OCI-LY1 (cell line): ENCODE measurements around the gene HACE1.

ENCODE experiments used
- H2AFZ ChIP-seq: fragments of 200-600 bp; sonication (generic), shearing (Covaris generic); 2 replicates; pipeline ENCODE4 v1.6.0; 2014; ENCODE audit warnings: antibody characterized with exemption, mild to moderate bottlenecking, low read length
- H3F3A ChIP-seq: fragments of 200-600 bp; sonication (generic), shearing (Covaris generic); 2 replicates; pipeline ENCODE4 v1.6.0; 2014; ENCODE audit warnings: mild to moderate bottlenecking, antibody characterized with exemption, low read length, moderate library complexity; ENCODE audit not compliant: insufficient read depth
- H3K27ac ChIP-seq: fragments of 200-600 bp; sonication (generic); 2 replicates; pipeline ENCODE4 v1.5.1; 2014; ENCODE audit warnings: low read length, mixed run types, mild to moderate bottlenecking, low read depth; ENCODE audit not compliant: poor library complexity, severe bottlenecking
- H3K27me3 ChIP-seq: fragments of 200-600 bp; sonication (generic); 2 replicates; pipeline ENCODE4 v1.6.0; 2014; ENCODE audit warnings: antibody characterized with exemption, mild to moderate bottlenecking, low read length, moderate library complexity; ENCODE audit not compliant: insufficient read depth
- H3K36me3 ChIP-seq: fragments of 200-600 bp; sonication (generic); 2 replicates; pipeline ENCODE4 v1.6.1; 2014; ENCODE audit warnings: mild to moderate bottlenecking, antibody characterized with exemption, low read length, moderate library complexity, mixed read lengths; ENCODE audit not compliant: insufficient read depth
- H3K4me1 ChIP-seq: fragments of 200-600 bp; sonication (generic); 2 replicates; pipeline ENCODE4 v1.5.1; 2014; ENCODE audit warnings: mild to moderate bottlenecking, low read length, moderate library complexity; ENCODE audit not compliant: insufficient read depth, severe bottlenecking
- H3K4me2 ChIP-seq: fragments of 200-600 bp; sonication (generic), shearing (Covaris generic); 2 replicates; pipeline ENCODE4 v1.6.1; 2014; ENCODE audit warnings: low read length
- H3K4me3 ChIP-seq: fragments of 200-600 bp; sonication (generic); 2 replicates; pipeline ENCODE4 v1.5.1; 2014; ENCODE audit warnings: low read length, low read depth, mild to moderate bottlenecking, mixed read lengths; ENCODE audit not compliant: poor library complexity, severe bottlenecking
- H3K79me2 ChIP-seq: fragments of 200-600 bp; shearing (Covaris generic); 2 replicates; pipeline ENCODE4 v1.6.1; 2016; ENCODE audit warnings: mixed run types, low read length, mixed read lengths; ENCODE audit not compliant: insufficient read depth
- H3K9ac ChIP-seq: fragments of 200-600 bp; sonication (generic), shearing (Covaris generic); 2 replicates; pipeline ENCODE4 v1.6.1; 2014; ENCODE audit warnings: mild to moderate bottlenecking, low read length, mixed read lengths
- H3K9me2 ChIP-seq: fragments of 200-600 bp; sonication (generic), shearing (Covaris generic); 2 replicates; pipeline ENCODE4 v1.6.1; 2014; ENCODE audit warnings: low read depth, mild to moderate bottlenecking, low read length, mixed read lengths
- H3K9me3 ChIP-seq: fragments of 200-600 bp; shearing (Covaris generic); 2 replicates; pipeline ENCODE4 v1.6.1; 2014; ENCODE audit warnings: low read length, mixed read lengths
- H4K20me1 ChIP-seq: fragments of 200-600 bp; sonication (generic), shearing (Covaris generic); 2 replicates; pipeline ENCODE4 v1.6.0; 2016; ENCODE audit warnings: mild to moderate bottlenecking, low read length; ENCODE audit not compliant: insufficient read depth
- CTCF ChIP-seq: fragments of 200-600 bp; sonication (generic), shearing (Covaris generic); IDR thresholded peaks from 2 replicates; pipeline ENCODE4 v1.5.1; 2017; ENCODE audit warnings: mild to moderate bottlenecking, antibody characterized with exemption, low read length, moderate library complexity, mixed read lengths
- EZH2 ChIP-seq: fragments of 200-600 bp; sonication (generic), shearing (Covaris generic); IDR thresholded peaks from 2 replicates; pipeline ENCODE4 v1.8.0; 2017; ENCODE audit warnings: borderline replicate concordance, mixed run types, mild to moderate bottlenecking, antibody characterized with exemption, low read length, moderate library complexity, mixed read lengths

The HACE1 gene

GRCh38 chr6:104885518-104886043 lies 25.9 kb upstream of the HACE1 start:
- Histone ChIP-seq H3K27me3 (no peaks in the 10 kb centered on the region), H3K4me2 (no peak overlapping the region), H4K20me1 (no peaks in the 10 kb centered on the region), H3K9me2 (no peaks in the 10 kb centered on the region), H3K4me3 (no peak overlapping the region), H3K9ac (no peak overlapping the region), H3K9me3 (0 out of 2 replicates have a peak, but pooled peaks cover 2% of the 10 kb centered on the region), H2AFZ (no peak overlapping the region), H3F3A (no peaks in the 10 kb centered on the region), H3K36me3 (no peaks in the 10 kb centered on the region), H3K4me1 (no peaks in the 10 kb centered on the region), H3K79me2 (no peaks in the 10 kb centered on the region), H3K27ac (no peak overlapping the region)
- no peak for TF ChIP-seq EZH2
- no peak for TF ChIP-seq CTCF

- no peaks in the 10 kb centered on the region for H3K27me3 ChIP-seq
- H3K27ac ChIP-seq = no peak overlapping the region
- H3K4me2 ChIP-seq = no peak overlapping the region
Observed at GRCh38 chr6:104884867-104885517, 25.3 kb upstream of the HACE1 start.

GRCh38 chr6:104881964-104882668 lies 22.4 kb upstream of the HACE1 start:
- Histone ChIP-seq H3K27ac (no peak overlapping the region), H3K27me3 (no peaks in the 10 kb centered on the region), H3F3A (no peaks in the 10 kb centered on the region), H3K9me2 (no peaks in the 10 kb centered on the region), H4K20me1 (no peaks in the 10 kb centered on the region), H3K9ac (no peak overlapping the region), H3K79me2 (no peaks in the 10 kb centered on the region), H2AFZ (no peak overlapping the region), H3K4me2 (no peak overlapping the region), H3K36me3 (no peaks in the 10 kb centered on the region), H3K4me1 (no peaks in the 10 kb centered on the region), H3K4me3 (no peak overlapping the region), H3K9me3 (0 out of 2 replicates have a peak, but pooled peaks cover under 1% of the 10 kb centered on the region)
- TF ChIP-seq CTCF (no peak), EZH2 (no peak)

More at GRCh38 chr6:104884867-104885517, 25.3 kb upstream of the HACE1 start:
- Histone ChIP-seq H3K9me3 (0 out of 2 replicates have a peak, but pooled peaks cover 2% of the 10 kb centered on the region), H3K36me3 (no peaks in the 10 kb centered on the region), H2AFZ (no peak overlapping the region), H3F3A (no peaks in the 10 kb centered on the region), H3K4me1 (no peaks in the 10 kb centered on the region), H3K9me2 (no peaks in the 10 kb centered on the region), H4K20me1 (no peaks in the 10 kb centered on the region), H3K9ac (no peak overlapping the region), H3K4me3 (no peak overlapping the region), H3K79me2 (no peaks in the 10 kb centered on the region)
- no peak for TF ChIP-seq EZH2
- TF ChIP-seq CTCF = no peak
